ENCODE results near the gene RNF14.
A peak's percentile ranks its signal among the peaks of the same experiment; 100 is the strongest.
"Not testable (repeated sequence)": the region's sequence is repeated elsewhere in the genome, so short reads cannot be mapped to it uniquely, and the experiment has no call there.

RNF14 gene

GRCh38 chr5:141968914-141969608 is at the start of gene RNF14:
TSS of gene RNF14 (plus strand) at chr5:141969105. CDS start at chr5:141973589, 4,484 bp downstream.
- peak; percentile 99 for TF ChIP-seq CTCF (IDR thresholded peaks at IDR 0.05; ENCODE audit: poor library complexity, severe bottlenecking)

GRCh38 chr5:141919218-141920119 is 49.4 kb upstream of the RNF14 start:
- DNase-seq (ENCODE audit: low spot score) (no peak), ATAC-seq (ENCODE audit: low read depth) (no peak)
- H3K4me1 ChIP-seq (ENCODE audit: insufficient read depth, poor library complexity, severe bottlenecking) = no peaks in the 10 kb centered on the region
- 0 out of 2 replicates have a peak, but pooled peaks cover 3% of the 10 kb centered on the region for H3K36me3 ChIP-seq (ENCODE audit: low read depth)
- no peak overlapping the region for H3K4me3 ChIP-seq (ENCODE audit: severe bottlenecking)
- no peak for TF ChIP-seq CTCF (IDR thresholded peaks at IDR 0.05; ENCODE audit: poor library complexity, severe bottlenecking)
- H3K27me3 ChIP-seq (ENCODE audit: insufficient read depth, poor library complexity, severe bottlenecking) = no peaks in the 10 kb centered on the region
- no peak overlapping the region for H3K27ac ChIP-seq (ENCODE audit: poor library complexity, severe bottlenecking)
- H3K9me3 ChIP-seq (ENCODE audit: severe bottlenecking) = no peaks in the 10 kb centered on the region

More at GRCh38 chr5:141968914-141969608, at the start of gene RNF14:
- peaks cover 13% of the 10 kb centered on the region for H3K4me1 ChIP-seq (ENCODE audit: insufficient read depth, poor library complexity, severe bottlenecking)
- H3K27ac ChIP-seq (ENCODE audit: poor library complexity, severe bottlenecking) = peak within 1 kb of the TSS; percentile 75
- ATAC-seq (ENCODE audit: low read depth) = peak; percentile 98
- no peaks in the 10 kb centered on the region for H3K27me3 ChIP-seq (ENCODE audit: insufficient read depth, poor library complexity, severe bottlenecking)
- no peaks in the 10 kb centered on the region for H3K9me3 ChIP-seq (ENCODE audit: severe bottlenecking)
- H3K4me3 ChIP-seq (ENCODE audit: severe bottlenecking) = peak within 1 kb of the TSS; percentile 48
- peaks cover 25% of the 10 kb centered on the region for H3K36me3 ChIP-seq (ENCODE audit: low read depth)
- DNase-seq (ENCODE audit: low spot score) = peak; percentile 96

GRCh38 chr5:141920771-141921170 is 48.1 kb upstream of the RNF14 start:
- H3K9me3 ChIP-seq (ENCODE audit: severe bottlenecking) = no peaks in the 10 kb centered on the region

GRCh38 chr5:141922827-141923447 is 46.0 kb upstream of the RNF14 start:
- not testable (repeated sequence) for DNase-seq (ENCODE audit: low spot score); H3K9me3 ChIP-seq (ENCODE audit: severe bottlenecking); H3K27me3 ChIP-seq (ENCODE audit: insufficient read depth, poor library complexity, severe bottlenecking); H3K4me1 ChIP-seq (ENCODE audit: insufficient read depth, poor library complexity, severe bottlenecking)
- ATAC-seq (ENCODE audit: low read depth) = peak; percentile 3; the same call in 2 of the 3 replicates
- Histone ChIP-seq H3K27ac (ENCODE audit: poor library complexity, severe bottlenecking) (peak overlapping the region; percentile 65), H3K4me3 (ENCODE audit: severe bottlenecking) (peak overlapping the region; percentile 89), H3K36me3 (ENCODE audit: low read depth) (peaks cover 38% of the 10 kb centered on the region)

More at GRCh38 chr5:141920771-141921170, 48.1 kb upstream of the RNF14 start:
- no peak overlapping the region for H3K27ac ChIP-seq (ENCODE audit: poor library complexity, severe bottlenecking)
- H3K36me3 ChIP-seq (ENCODE audit: low read depth) = peaks cover 16% of the 10 kb centered on the region
- H3K27me3 ChIP-seq (ENCODE audit: insufficient read depth, poor library complexity, severe bottlenecking) = no peaks in the 10 kb centered on the region
- ATAC-seq (ENCODE audit: low read depth) (no peak), DNase-seq (ENCODE audit: low spot score) (no peak)
- no peak overlapping the region for H3K4me3 ChIP-seq (ENCODE audit: severe bottlenecking)
- no peak for TF ChIP-seq CTCF (IDR thresholded peaks at IDR 0.05; ENCODE audit: poor library complexity, severe bottlenecking)
- no peaks in the 10 kb centered on the region for H3K4me1 ChIP-seq (ENCODE audit: insufficient read depth, poor library complexity, severe bottlenecking)

Measured in RWPE2 (cell line).